HepG2 (cell line): ENCODE data around the gene DDX10.

Source experiments
- ESRRA ChIP-seq: sonication (generic); formaldehyde crosslinking; IDR thresholded peaks from 2 replicates; pipeline ENCODE4 v1.5.1; 2020; ENCODE audit warnings: mild to moderate bottlenecking, low read depth, missing genetic modification reagents
- FOXA1 ChIP-seq, 2 experiments: fragments of 450-650 bp in 1 of 2; sonication (generic) in 1 of 2; formaldehyde crosslinking in 1 of 2; IDR thresholded peaks; 2 replicates each; pipeline versions ENCODE4 v1.4.0 to v1.6.1; 2016 to 2020; ENCODE audit warnings: missing genetic modification reagents in 1 of 2
- NCOA5 ChIP-seq: sonication (generic); formaldehyde crosslinking; IDR thresholded peaks from 2 replicates; pipeline ENCODE4 v1.4.0; 2020; ENCODE audit warnings: missing genetic modification reagents
- ZNF10 ChIP-seq: sonication (generic); formaldehyde crosslinking; IDR thresholded peaks from 2 replicates; pipeline ENCODE4 v1.4.0; 2020; ENCODE audit warnings: mild to moderate bottlenecking, low read depth, missing genetic modification reagents, borderline replicate concordance
- ZNF24 ChIP-seq: fragments of 450-650 bp; IDR thresholded peaks from 2 replicates; pipeline ENCODE4 v1.6.1; 2017; ENCODE audit warnings: antibody characterized with exemption, mild to moderate bottlenecking
- TF ChIP-seq, protein P1 (sequence below): sonication (generic); formaldehyde crosslinking; IDR thresholded peaks from 2 replicates; pipeline ENCODE4 v1.5.0; 2020; ENCODE audit warnings: mild to moderate bottlenecking, missing genetic modification reagents, moderate library complexity
- TF ChIP-seq, protein P2 (sequence below): sonication (generic); formaldehyde crosslinking; IDR thresholded peaks from 2 replicates; pipeline ENCODE4 v1.5.1; 2020; ENCODE audit warnings: missing genetic modification reagents, mild to moderate bottlenecking, borderline replicate concordance

DNA sequence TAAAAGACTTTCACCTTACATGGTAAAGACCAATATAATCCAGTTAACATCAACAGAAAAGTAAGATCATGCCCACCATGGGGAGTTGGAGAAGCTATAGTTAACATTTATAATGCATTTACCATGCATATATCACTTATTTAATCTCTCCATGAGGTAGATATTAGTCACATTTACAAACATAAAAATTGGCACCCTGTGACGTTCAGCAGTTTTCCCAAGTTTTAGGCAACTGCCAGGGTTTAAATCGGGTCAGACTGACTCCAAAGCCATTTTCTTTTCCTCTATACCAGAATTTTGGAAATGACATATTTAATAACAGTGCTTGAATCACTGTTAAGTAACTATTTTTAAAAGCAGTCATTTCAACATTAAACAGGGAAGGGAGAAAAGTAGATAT, 266.3 kb downstream of the DDX10 start:
- TF ChIP-seq NCOA5 (CRISPR knock-in tag) (no peak), ZNF10 (CRISPR knock-in tag) (no peak), ZNF24 (no peak), FOXA1 (IDR thresholded peaks at IDR 0.05) (no peak), FOXA1 (CRISPR knock-in tag; IDR thresholded peaks at IDR 0.05) (no peak), ESRRA (CRISPR knock-in tag) (no peak)
- TF ChIP-seq, protein P1, sequence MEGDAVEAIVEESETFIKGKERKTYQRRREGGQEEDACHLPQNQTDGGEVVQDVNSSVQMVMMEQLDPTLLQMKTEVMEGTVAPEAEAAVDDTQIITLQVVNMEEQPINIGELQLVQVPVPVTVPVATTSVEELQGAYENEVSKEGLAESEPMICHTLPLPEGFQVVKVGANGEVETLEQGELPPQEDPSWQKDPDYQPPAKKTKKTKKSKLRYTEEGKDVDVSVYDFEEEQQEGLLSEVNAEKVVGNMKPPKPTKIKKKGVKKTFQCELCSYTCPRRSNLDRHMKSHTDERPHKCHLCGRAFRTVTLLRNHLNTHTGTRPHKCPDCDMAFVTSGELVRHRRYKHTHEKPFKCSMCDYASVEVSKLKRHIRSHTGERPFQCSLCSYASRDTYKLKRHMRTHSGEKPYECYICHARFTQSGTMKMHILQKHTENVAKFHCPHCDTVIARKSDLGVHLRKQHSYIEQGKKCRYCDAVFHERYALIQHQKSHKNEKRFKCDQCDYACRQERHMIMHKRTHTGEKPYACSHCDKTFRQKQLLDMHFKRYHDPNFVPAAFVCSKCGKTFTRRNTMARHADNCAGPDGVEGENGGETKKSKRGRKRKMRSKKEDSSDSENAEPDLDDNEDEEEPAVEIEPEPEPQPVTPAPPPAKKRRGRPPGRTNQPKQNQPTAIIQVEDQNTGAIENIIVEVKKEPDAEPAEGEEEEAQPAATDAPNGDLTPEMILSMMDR (CRISPR knock-in tag): no peak
- TF ChIP-seq, protein P2, sequence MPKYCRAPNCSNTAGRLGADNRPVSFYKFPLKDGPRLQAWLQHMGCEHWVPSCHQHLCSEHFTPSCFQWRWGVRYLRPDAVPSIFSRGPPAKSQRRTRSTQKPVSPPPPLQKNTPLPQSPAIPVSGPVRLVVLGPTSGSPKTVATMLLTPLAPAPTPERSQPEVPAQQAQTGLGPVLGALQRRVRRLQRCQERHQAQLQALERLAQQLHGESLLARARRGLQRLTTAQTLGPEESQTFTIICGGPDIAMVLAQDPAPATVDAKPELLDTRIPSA: no peak
